ENCODE results near the gene C22orf23. TPM values are rescaled to one million over a fixed set of nuclear protein-coding genes. Genes with fewer than 3 reads are reported as not detected.

Gene C22orf23
- total RNA-seq, 1 donor from 2014 or later = not detected

- H3K27me3 ChIP-seq = no peaks in the 10 kb centered on the region
- TF ChIP-seq, protein P1, sequence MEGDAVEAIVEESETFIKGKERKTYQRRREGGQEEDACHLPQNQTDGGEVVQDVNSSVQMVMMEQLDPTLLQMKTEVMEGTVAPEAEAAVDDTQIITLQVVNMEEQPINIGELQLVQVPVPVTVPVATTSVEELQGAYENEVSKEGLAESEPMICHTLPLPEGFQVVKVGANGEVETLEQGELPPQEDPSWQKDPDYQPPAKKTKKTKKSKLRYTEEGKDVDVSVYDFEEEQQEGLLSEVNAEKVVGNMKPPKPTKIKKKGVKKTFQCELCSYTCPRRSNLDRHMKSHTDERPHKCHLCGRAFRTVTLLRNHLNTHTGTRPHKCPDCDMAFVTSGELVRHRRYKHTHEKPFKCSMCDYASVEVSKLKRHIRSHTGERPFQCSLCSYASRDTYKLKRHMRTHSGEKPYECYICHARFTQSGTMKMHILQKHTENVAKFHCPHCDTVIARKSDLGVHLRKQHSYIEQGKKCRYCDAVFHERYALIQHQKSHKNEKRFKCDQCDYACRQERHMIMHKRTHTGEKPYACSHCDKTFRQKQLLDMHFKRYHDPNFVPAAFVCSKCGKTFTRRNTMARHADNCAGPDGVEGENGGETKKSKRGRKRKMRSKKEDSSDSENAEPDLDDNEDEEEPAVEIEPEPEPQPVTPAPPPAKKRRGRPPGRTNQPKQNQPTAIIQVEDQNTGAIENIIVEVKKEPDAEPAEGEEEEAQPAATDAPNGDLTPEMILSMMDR (IDR thresholded peaks at IDR 0.05) = no peak
- ATAC-seq (no peak), DNase-seq (no peak)
- H3K4me1 ChIP-seq = peaks cover 13% of the 10 kb centered on the region
- no peaks in the 10 kb centered on the region for H3K9me3 ChIP-seq
- intact Hi-C loops (cut with DNase I) = no loop called here
- peak overlapping the region; percentile 24 for H3K27ac ChIP-seq
- H3K4me3 ChIP-seq = no peak overlapping the region
- peaks cover 6% of the 10 kb centered on the region for H3K36me3 ChIP-seq
Measured at GRCh38 chr22:37910890-37911672, 42.3 kb downstream of the C22orf23 start.

- peaks cover 15% of the 10 kb centered on the region for H3K4me1 ChIP-seq
- H3K9me3 ChIP-seq = no peaks in the 10 kb centered on the region
- H3K27me3 ChIP-seq = no peaks in the 10 kb centered on the region
- TF ChIP-seq, protein P1 (IDR thresholded peaks at IDR 0.05) = no peak
- H3K4me3 ChIP-seq = no peak overlapping the region
- ATAC-seq = no peak
- peaks cover 6% of the 10 kb centered on the region for H3K36me3 ChIP-seq
- no peak overlapping the region for H3K27ac ChIP-seq
- DNase-seq = no peak
- intact Hi-C loops (cut with DNase I) = no loop called here
Measured at GRCh38 chr22:37909766-37910165, 43.6 kb downstream of the C22orf23 start.

DNA sequence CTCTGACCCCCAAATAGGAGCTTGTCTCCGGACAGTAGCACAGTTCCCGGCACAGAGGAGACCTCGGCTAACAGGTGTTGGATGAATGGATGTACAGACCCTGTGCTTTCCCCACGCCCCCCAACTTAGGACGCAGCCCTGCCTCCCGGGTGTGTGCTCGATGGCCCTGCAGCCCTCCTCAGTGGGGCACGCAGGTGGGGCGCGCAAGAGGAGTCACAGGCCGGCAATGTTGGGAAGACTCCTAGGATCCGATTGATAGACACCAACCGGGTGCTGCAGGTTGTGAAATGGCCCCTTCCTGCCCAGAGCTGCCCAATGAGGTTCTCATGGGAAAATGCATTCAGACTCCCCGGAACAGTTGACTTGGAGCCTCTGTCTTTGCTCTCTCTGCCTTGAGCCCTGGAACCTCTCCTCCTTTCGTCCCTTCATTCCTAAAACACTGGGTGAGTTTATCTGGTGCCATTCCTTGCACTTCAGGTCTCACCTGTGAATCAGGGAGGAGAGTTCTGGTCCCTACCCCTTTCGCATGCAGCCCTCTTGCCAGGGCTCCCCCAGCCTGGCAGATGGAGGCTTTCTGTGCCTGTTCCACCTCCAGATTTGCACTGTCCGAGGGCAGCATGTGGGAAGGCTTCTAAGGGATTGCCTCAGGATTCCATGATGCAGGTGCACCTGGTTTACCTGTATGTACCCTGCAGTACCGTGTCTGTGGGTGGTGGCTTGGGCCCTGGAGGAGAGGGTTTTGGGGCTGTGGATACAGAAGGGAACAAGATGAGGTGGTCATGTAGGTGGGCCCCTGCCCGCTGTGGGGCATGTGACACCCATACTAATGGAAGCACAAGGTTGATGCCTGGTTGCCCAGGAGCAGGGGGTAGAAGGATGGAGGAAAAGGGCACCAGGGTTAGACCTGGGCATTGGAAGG, 46.1 kb downstream of the C22orf23 start:
- no peak for DNase-seq
- H3K9me3 ChIP-seq = no peaks in the 10 kb centered on the region
- H3K36me3 ChIP-seq = no peaks in the 10 kb centered on the region
- H3K27me3 ChIP-seq = no peaks in the 10 kb centered on the region
- H3K4me1 ChIP-seq = peaks cover 15% of the 10 kb centered on the region
- TF ChIP-seq, protein P1 (IDR thresholded peaks at IDR 0.05) = no peak
- peak overlapping the region; percentile 55 for H3K4me3 ChIP-seq
- H3K27ac ChIP-seq = peak overlapping the region; percentile 63
- intact Hi-C loops (cut with DNase I) = no loop called here
- ATAC-seq = no peak

GRCh38 chr22:37906364-37907008, 46.9 kb downstream of the C22orf23 start:
- H3K27me3 ChIP-seq = no peaks in the 10 kb centered on the region
- H3K36me3 ChIP-seq = no peaks in the 10 kb centered on the region
- TF ChIP-seq, protein P1 (IDR thresholded peaks at IDR 0.05) = no peak
- no peak for DNase-seq
- intact Hi-C loops (cut with DNase I) = no loop called here
- no peaks in the 10 kb centered on the region for H3K9me3 ChIP-seq
- H3K4me1 ChIP-seq = peaks cover 15% of the 10 kb centered on the region
- H3K27ac ChIP-seq = peak overlapping the region; percentile 63
- ATAC-seq = peak; percentile 8
- H3K4me3 ChIP-seq = peak overlapping the region; percentile 55

- peak; percentile 89 for DNase-seq
- TF ChIP-seq, protein P1 (IDR thresholded peaks at IDR 0.05) = no peak
- Histone ChIP-seq H3K36me3 (no peaks in the 10 kb centered on the region), H3K9me3 (no peaks in the 10 kb centered on the region), H3K27me3 (no peaks in the 10 kb centered on the region), H3K4me3 (peak within 1 kb of the TSS; percentile 55), H3K4me1 (peaks cover 15% of the 10 kb centered on the region), H3K27ac (peak within 1 kb of the TSS; percentile 66)
- intact Hi-C loops (cut with DNase I) = no loop called here
- peak; percentile 92 for ATAC-seq
Measured at GRCh38 chr22:37905534-37906363, 47.7 kb downstream of the C22orf23 start, which contains the start of gene MICALL1. Gene MICALL1 (plus strand): TSS chr22:37906297. CDS start chr22:37906423, 126 bp downstream.

Measured in upper lobe of right lung (tissue), 1 donor.